HepG2 (cell line): Measurements from ENCODE around the gene TOB2. TPM values are rescaled to one million over a fixed set of nuclear protein-coding genes. Genes with fewer than 3 reads are reported as not detected.

Experiments
- ATAC-seq: fragments of 200-7000 bp; cut with Tn5 transposase; 3 replicates; pipeline ENCODE4 v1.9.1; 2020; ENCODE audit warnings: mild to moderate bottlenecking, moderate library complexity
- BruUV-seq: library from RNA; stranded (reverse); fragments of 400-500 nt; replicated peaks from 2 replicates; lab custom pipeline; 2021; lab: Mats Ljungman, UMichigan
- CTCF ChIA-PET: fragments of 300-600 bp; formaldehyde crosslinking; extraction: SDS; loops from one replicate; lab custom pipeline; 2021; ENCODE audit warnings: low total read pairs, inconsistent platforms, low intra/inter-chr PET ratio; lab: Yijun Ruan, JAX
- POLR2A ChIA-PET: fragments of 350-600 bp; sonication (Branson Sonifier 250); formaldehyde crosslinking; loops from one replicate; lab custom pipeline; 2020; ENCODE audit warnings: antibody characterized with exemption, inconsistent platforms; lab: Yijun Ruan, JAX
- DNase-seq: peaks from one replicate; pipeline ENCODE4 v3.0.0-alpha.2; 2015; ENCODE audit warnings: low spot score
- FAIRE-seq: peaks from 3 replicates; lab custom pipeline; 2011; peaks lifted over from hg19 to GRCh38; lab: Jason Lieb, UNC
- H2AFZ ChIP-seq: one replicate; pipeline ENCODE4 v1.6.1; 2011; ENCODE audit warnings: low read length, inconsistent platforms
- H3K27ac ChIP-seq: fragments of 300-600 bp; 3 replicates; pipeline ENCODE4 v1.8.0; 2011; ENCODE audit warnings: mixed run types, mild to moderate bottlenecking, mixed read lengths, low read length, inconsistent platforms; ENCODE audit not compliant: insufficient read depth; ENCODE audit errors: extremely low read length
- H3K27me3 ChIP-seq, 2 experiments: fragments of 200-600 bp in 1 of 2; 2 replicates in 1 of 2; 3 replicates in 1 of 2; pipeline versions ENCODE4 v1.6.0 to v1.8.0; 2011; ENCODE audit warnings: low read length in 2 of 2, mild to moderate bottlenecking in 2 of 2, moderate library complexity in 2 of 2, inconsistent platforms in 1 of 2; ENCODE audit not compliant: insufficient read depth in 2 of 2, control insufficient read depth in 1 of 2
- H3K36me3 ChIP-seq, 2 experiments: fragments of 200-600 bp in 1 of 2; replicated peaks in 1 of 2; 2 replicates in 1 of 2; 3 replicates in 1 of 2; pipeline versions ENCODE4 v1.5.1 to v1.8.0; 2011; ENCODE audit warnings: low read length in 2 of 2, inconsistent platforms in 1 of 2; ENCODE audit not compliant: insufficient read depth in 2 of 2, control insufficient read depth in 1 of 2
- H3K4me1 ChIP-seq: 2 replicates; pipeline ENCODE4 v1.5.1; 2012; ENCODE audit warnings: low read length, inconsistent platforms; ENCODE audit not compliant: insufficient read depth
- H3K4me2 ChIP-seq: 2 replicates; pipeline ENCODE4 v1.6.0; 2011; ENCODE audit warnings: low read depth, low read length, inconsistent platforms
- H3K4me3 ChIP-seq, 3 experiments: fragments of 200-600 bp in 1 of 3; sonication (generic), shearing (Covaris generic) in 1 of 3; replicated peaks in 1 of 3; 2 replicates each; pipeline ENCODE4 v1.5.1; 2011 to 2016; ENCODE audit warnings: low read length in 3 of 3, inconsistent platforms in 2 of 3, low read depth in 2 of 3, mild to moderate bottlenecking in 2 of 3, control low read depth in 1 of 3, mixed read lengths in 1 of 3; ENCODE audit not compliant: insufficient read depth in 1 of 3
- H3K79me2 ChIP-seq: one replicate; pipeline ENCODE4 v1.6.1; 2011; ENCODE audit warnings: low read length, inconsistent platforms; ENCODE audit not compliant: insufficient read depth
- H3K9ac ChIP-seq: 2 replicates; pipeline ENCODE4 v1.6.0; 2011; ENCODE audit warnings: mild to moderate bottlenecking, low read depth, low read length, inconsistent platforms; ENCODE audit not compliant: insufficient read depth
- H3K9me3 ChIP-seq: 2 replicates; pipeline ENCODE4 v1.5.1; 2012; ENCODE audit warnings: mild to moderate bottlenecking, low read length
- H4K20me1 ChIP-seq: 2 replicates; pipeline ENCODE4 v1.6.0; 2011; ENCODE audit warnings: inconsistent platforms, mild to moderate bottlenecking, low read length, moderate library complexity; ENCODE audit not compliant: insufficient read depth
- AHDC1 ChIP-seq: sonication (generic); formaldehyde crosslinking; IDR thresholded peaks from 2 replicates; pipeline ENCODE4 v1.5.1; 2020; ENCODE audit warnings: mild to moderate bottlenecking, missing genetic modification reagents, borderline replicate concordance
- HBP1 ChIP-seq: IDR thresholded peaks from 2 replicates; pipeline ENCODE4 v1.6.1; 2016; ENCODE audit warnings: low read depth, control low read depth
- ISX ChIP-seq: sonication (generic); formaldehyde crosslinking; conservative IDR thresholded peaks from 2 replicates; pipeline ENCODE4 v1.5.0; 2020; ENCODE audit warnings: missing genetic modification reagents
- NFE2 ChIP-seq: sonication (generic); formaldehyde crosslinking; IDR thresholded peaks from 2 replicates; pipeline ENCODE4 v1.4.0; 2020; ENCODE audit warnings: missing genetic modification reagents
- NR2F6 ChIP-seq, 2 experiments: IDR thresholded peaks; 2 replicates each; pipeline ENCODE4 v1.6.1; 2016; ENCODE audit warnings: antibody characterized with exemption in 1 of 2, mild to moderate bottlenecking in 1 of 2
- SOX6 ChIP-seq, 2 experiments: fragments of 450-650 bp in 1 of 2; sonication (generic) in 1 of 2; formaldehyde crosslinking in 1 of 2; IDR thresholded peaks; 2 replicates each; pipeline versions ENCODE4 v1.4.0 to v1.6.1; 2017 to 2020; ENCODE audit warnings: antibody characterized with exemption in 1 of 2, mild to moderate bottlenecking in 1 of 2, missing genetic modification reagents in 1 of 2
- ZMYM4 ChIP-seq: sonication (generic); formaldehyde crosslinking; IDR thresholded peaks from 2 replicates; pipeline ENCODE4 v1.8.1; 2023; ENCODE audit warnings: mild to moderate bottlenecking, missing genetic modification reagents
- ZNF256 ChIP-seq: sonication (generic); formaldehyde crosslinking; conservative IDR thresholded peaks from 2 replicates; pipeline ENCODE4 v1.4.0; 2020; ENCODE audit warnings: missing genetic modification reagents
- ZNF362 ChIP-seq: sonication (generic); formaldehyde crosslinking; IDR thresholded peaks from 2 replicates; pipeline ENCODE4 v1.4.0; 2020; ENCODE audit warnings: missing genetic modification reagents, mild to moderate bottlenecking, borderline replicate concordance
- ZNF549 ChIP-seq: sonication (generic); formaldehyde crosslinking; IDR thresholded peaks from 2 replicates; pipeline ENCODE4 v1.5.0; 2020; ENCODE audit warnings: missing genetic modification reagents
- WGBS: methylation state at CpG from one replicate; pipeline ENCODE4 v1.1.6; 2017; ENCODE audit warnings: low lambda C conversion rate; 5-methylcytosine and 5-hydroxymethylcytosine counted together
- in situ Hi-C: cut with HindIII; loops from 2 replicates; pipeline ENCODE4 v1.10.0; 2017; ENCODE audit warnings: low pct_unique_long_range_greater_than_20kb; ENCODE audit not compliant: extremely low pct_ligation_motif_present
- intact Hi-C: fragments of 100-400 bp; cut with micrococcal nuclease; formaldehyde crosslinking; loops from one replicate; pipeline ENCODE4 v1.10.0; 2022; ENCODE audit not compliant: unreplicated experiment
- polyA plus RNA-seq, 8 experiments: library from polyadenylated mRNA; depleted of rRNA in 3 of 8; stranded (reverse) in 7 of 8; unstranded in 1 of 8; fragments of >200 nt; fragmentation: Illumina TruSeq in 4 of 8; extraction: Trizol in 4 of 8; gene quantifications; 2 replicates each; pipeline versions ENCODE4 v1.2.1 to v1.2.3, GENCODE V29; 2011 to 2016; ENCODE audit warnings: low read depth in 4 of 8, missing spikeins in 1 of 8, mixed read lengths in 1 of 8; ENCODE audit not compliant: insufficient read depth in 1 of 8
- total RNA-seq, 5 experiments: library from RNA; depleted of rRNA; stranded (reverse); fragments of >200 nt; fragmentation: Illumina TruSeq; extraction: Trizol; gene quantifications; 2 replicates each; pipeline ENCODE4 v1.2.3, GENCODE V29; 2016; ENCODE audit warnings: low read depth in 1 of 5

TOB2 gene
- total and polyA plus RNA-seq, 2 of the 13 experiments (the other 11 are each of a cell fraction or from before 2014, with no cell fraction given): 12.2 to 13.7 TPM

- H3K4me3 ChIP-seq: no peak overlapping the region
- ChIA-PET POLR2A (interaction anchor here (5.0 to 6.9 kb wide), 2 partner anchors 9 to 13 kb away, joined by 21 to 44 read pairs; partner anchors contain the start of genes ACO2, PHF5A and TOB2), CTCF (no interaction called here)
- no peaks in the 10 kb centered on the region for H4K20me1 ChIP-seq
- no peak overlapping the region for H3K9ac ChIP-seq
- peaks cover under 1% of the 10 kb centered on the region for H3K79me2 ChIP-seq
- no peak for FAIRE-seq
- intact Hi-C loops: no loop called here
- no peak for DNase-seq
- peaks cover 12 to 39% of the 10 kb centered on the region in 2 experiments for H3K36me3 ChIP-seq
- no TSS peak for BruUV-seq
- no peak for TF ChIP-seq ZNF256 (CRISPR knock-in tag)
- no peak for TF ChIP-seq ZNF549 (CRISPR knock-in tag)
- no peak for TF ChIP-seq SOX6 (IDR thresholded peaks at IDR 0.05)
- TF ChIP-seq SOX6 (CRISPR knock-in tag; IDR thresholded peaks at IDR 0.05): no peak
- TF ChIP-seq HBP1 (CRISPR knock-in tag): no peak
- TF ChIP-seq NR2F6 (IDR thresholded peaks at IDR 0.05): no peak
- TF ChIP-seq NR2F6 (CRISPR knock-in tag; IDR thresholded peaks at IDR 0.05): no peak
- no peak for TF ChIP-seq ZNF362 (CRISPR knock-in tag)
- TF ChIP-seq ZMYM4 (CRISPR knock-in tag): no peak
- TF ChIP-seq ISX (CRISPR knock-in tag): no peak
- TF ChIP-seq NFE2 (CRISPR knock-in tag): no peak
- no peak for TF ChIP-seq AHDC1 (CRISPR knock-in tag)
- ATAC-seq: no peak
- no peak overlapping the region for H3K27ac ChIP-seq
- no peak overlapping the region for H2AFZ ChIP-seq
- H3K4me1 ChIP-seq: peaks cover 22% of the 10 kb centered on the region
- 100% methylated on average over 1 of the region's 1 CpG for WGBS
- H3K9me3 ChIP-seq: no peaks in the 10 kb centered on the region
- in situ Hi-C loops: no loop called here
- no peak overlapping the region for H3K4me2 ChIP-seq
- H3K27me3 ChIP-seq: no peaks in the 10 kb centered on the region
These were observed 12.8 kb upstream of the TOB2 start for GRCh38 chr22:41459431-41459830.
